ENCODE results near the gene BPTF.

BPTF gene

GRCh38 chr17:67911059-67911782, 85.9 kb downstream of the BPTF start:
- Histone ChIP-seq H3K9me3 (ENCODE audit: insufficient read depth, low read length) (no peaks in the 10 kb centered on the region), H2AFZ (ENCODE audit: low read depth, low read length, severe bottlenecking) (no peak overlapping the region), H3K4me2 (ENCODE audit: low read depth, low read length, poor library complexity, severe bottlenecking) (no peak overlapping the region), H3K79me2 (ENCODE audit: insufficient read depth, low read length) (peaks cover 9% of the 10 kb centered on the region; the same call in 1 of the 2 replicates), H3K9me2 (replicated peaks; ENCODE audit: insufficient read depth, low read length) (no peaks in the 10 kb centered on the region), H3K27ac (ENCODE audit: low read depth, low read length) (no peak overlapping the region), H3K9ac (ENCODE audit: low read length) (no peak overlapping the region), H4K20me1 (ENCODE audit: low read depth, low read length) (no peaks in the 10 kb centered on the region), H3K4me3 (ENCODE audit: insufficient read depth, low read length, poor library complexity, severe bottlenecking) (no peak overlapping the region), H3K27me3 (ENCODE audit: low read length) (no peaks in the 10 kb centered on the region), H3K36me3 (ENCODE audit: low read length) (peaks cover 56% of the 10 kb centered on the region), H3F3A (ENCODE audit: insufficient read depth) (peaks cover 5% of the 10 kb centered on the region; the same call in 1 of the 2 replicates)
- TF ChIP-seq, protein P1, sequence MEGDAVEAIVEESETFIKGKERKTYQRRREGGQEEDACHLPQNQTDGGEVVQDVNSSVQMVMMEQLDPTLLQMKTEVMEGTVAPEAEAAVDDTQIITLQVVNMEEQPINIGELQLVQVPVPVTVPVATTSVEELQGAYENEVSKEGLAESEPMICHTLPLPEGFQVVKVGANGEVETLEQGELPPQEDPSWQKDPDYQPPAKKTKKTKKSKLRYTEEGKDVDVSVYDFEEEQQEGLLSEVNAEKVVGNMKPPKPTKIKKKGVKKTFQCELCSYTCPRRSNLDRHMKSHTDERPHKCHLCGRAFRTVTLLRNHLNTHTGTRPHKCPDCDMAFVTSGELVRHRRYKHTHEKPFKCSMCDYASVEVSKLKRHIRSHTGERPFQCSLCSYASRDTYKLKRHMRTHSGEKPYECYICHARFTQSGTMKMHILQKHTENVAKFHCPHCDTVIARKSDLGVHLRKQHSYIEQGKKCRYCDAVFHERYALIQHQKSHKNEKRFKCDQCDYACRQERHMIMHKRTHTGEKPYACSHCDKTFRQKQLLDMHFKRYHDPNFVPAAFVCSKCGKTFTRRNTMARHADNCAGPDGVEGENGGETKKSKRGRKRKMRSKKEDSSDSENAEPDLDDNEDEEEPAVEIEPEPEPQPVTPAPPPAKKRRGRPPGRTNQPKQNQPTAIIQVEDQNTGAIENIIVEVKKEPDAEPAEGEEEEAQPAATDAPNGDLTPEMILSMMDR (IDR thresholded peaks at IDR 0.05; ENCODE audit: insufficient read depth, low read length, poor library complexity, severe bottlenecking), result no peak
- TF ChIP-seq EZH2phosphoT487 (conservative IDR thresholded peaks at IDR 0.05; ENCODE audit: low read length), result no peak

DNA sequence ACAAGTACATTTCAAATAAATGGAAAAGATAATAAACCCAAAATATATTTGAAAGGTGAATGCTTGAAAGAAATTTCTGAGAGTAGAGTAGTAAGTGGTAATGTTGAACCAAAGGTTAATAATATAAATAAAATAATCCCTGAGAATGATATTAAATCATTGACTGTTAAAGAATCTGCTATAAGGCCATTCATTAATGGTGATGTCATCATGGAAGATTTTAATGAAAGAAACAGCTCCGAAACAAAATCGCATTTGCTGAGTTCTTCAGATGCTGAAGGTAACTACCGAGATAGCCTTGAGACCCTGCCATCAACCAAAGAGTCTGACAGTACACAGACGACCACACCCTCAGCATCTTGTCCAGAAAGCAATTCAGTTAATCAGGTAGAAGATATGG, 86.8 kb downstream of the BPTF start:
- peaks cover 5% of the 10 kb centered on the region; the same call in 1 of the 2 replicates for H3F3A ChIP-seq (ENCODE audit: insufficient read depth)
- no peak overlapping the region for H3K4me3 ChIP-seq (ENCODE audit: insufficient read depth, low read length, poor library complexity, severe bottlenecking)
- H3K36me3 ChIP-seq (ENCODE audit: low read length), result peaks cover 56% of the 10 kb centered on the region
- H2AFZ ChIP-seq (ENCODE audit: low read depth, low read length, severe bottlenecking), result no peak overlapping the region
- no peaks in the 10 kb centered on the region for H3K9me2 ChIP-seq (replicated peaks; ENCODE audit: insufficient read depth, low read length)
- H3K9ac ChIP-seq (ENCODE audit: low read length), result no peak overlapping the region
- H3K4me2 ChIP-seq (ENCODE audit: low read depth, low read length, poor library complexity, severe bottlenecking), result no peak overlapping the region
- no peak overlapping the region for H3K27ac ChIP-seq (ENCODE audit: low read depth, low read length)
- no peaks in the 10 kb centered on the region for H3K27me3 ChIP-seq (ENCODE audit: low read length)
- TF ChIP-seq, protein P1 (IDR thresholded peaks at IDR 0.05; ENCODE audit: insufficient read depth, low read length, poor library complexity, severe bottlenecking), result no peak
- TF ChIP-seq EZH2phosphoT487 (conservative IDR thresholded peaks at IDR 0.05; ENCODE audit: low read length), result no peak
- peaks cover 9% of the 10 kb centered on the region; the same call in 1 of the 2 replicates for H3K79me2 ChIP-seq (ENCODE audit: insufficient read depth, low read length)
- no peaks in the 10 kb centered on the region for H4K20me1 ChIP-seq (ENCODE audit: low read depth, low read length)
- no peaks in the 10 kb centered on the region for H3K9me3 ChIP-seq (ENCODE audit: insufficient read depth, low read length)

GRCh38 chr17:67912656-67913055, 87.4 kb downstream of the BPTF start:
- no peaks in the 10 kb centered on the region for H3K27me3 ChIP-seq (ENCODE audit: low read length)
- H3K79me2 ChIP-seq (ENCODE audit: insufficient read depth, low read length), result peaks cover 9% of the 10 kb centered on the region; the same call in 1 of the 2 replicates
- peaks cover 56% of the 10 kb centered on the region for H3K36me3 ChIP-seq (ENCODE audit: low read length)
- H3K9me3 ChIP-seq (ENCODE audit: insufficient read depth, low read length), result no peaks in the 10 kb centered on the region
- peaks cover 5% of the 10 kb centered on the region; the same call in 1 of the 2 replicates for H3F3A ChIP-seq (ENCODE audit: insufficient read depth)
- no peak for TF ChIP-seq EZH2phosphoT487 (conservative IDR thresholded peaks at IDR 0.05; ENCODE audit: low read length)
- TF ChIP-seq, protein P1 (IDR thresholded peaks at IDR 0.05; ENCODE audit: insufficient read depth, low read length, poor library complexity, severe bottlenecking), result no peak
- no peak overlapping the region for H3K9ac ChIP-seq (ENCODE audit: low read length)
- H3K4me2 ChIP-seq (ENCODE audit: low read depth, low read length, poor library complexity, severe bottlenecking), result no peak overlapping the region
- H3K9me2 ChIP-seq (replicated peaks; ENCODE audit: insufficient read depth, low read length), result no peaks in the 10 kb centered on the region
- no peak overlapping the region for H3K4me3 ChIP-seq (ENCODE audit: insufficient read depth, low read length, poor library complexity, severe bottlenecking)
- no peaks in the 10 kb centered on the region for H4K20me1 ChIP-seq (ENCODE audit: low read depth, low read length)
- H2AFZ ChIP-seq (ENCODE audit: low read depth, low read length, severe bottlenecking), result no peak overlapping the region
- no peak overlapping the region for H3K27ac ChIP-seq (ENCODE audit: low read depth, low read length)

Data from SU-DHL-6 (cell line).